Psoas muscle (tissue), 8 donors: ENCODE results near the gene VEGFB. TPM values are rescaled to one million over a fixed set of nuclear protein-coding genes. Genes with fewer than 3 reads are reported as not detected.
A peak's percentile ranks its signal among the peaks of the same experiment; 100 is the strongest.

ENCODE experiments used
- ATAC-seq, 4 donors: fragments of 200-7000 bp; cut with Tn5 transposase; one replicate each; pipeline ENCODE4 v1.9.1; 2020; ENCODE audit warnings: moderate library complexity in 3 of 4, mild to moderate bottlenecking in 2 of 4
- DNase-seq, 2 donors: peaks; one replicate each; pipeline ENCODE4 v3.0.0-alpha.2; 2020
- H3K27ac ChIP-seq: fragments of 200-600 bp; one replicate; pipeline ENCODE4 v1.8.0; 2022
- H3K27me3 ChIP-seq, 3 donors: fragments of 200-600 bp in 1 of 3; one replicate each; pipeline versions ENCODE4 v1.6.1 to v1.8.0; 2013 to 2022; ENCODE audit warnings: low read length in 2 of 3, mild to moderate bottlenecking in 2 of 3, moderate library complexity in 1 of 3; ENCODE audit not compliant: insufficient read depth in 3 of 3
- H3K36me3 ChIP-seq, 2 donors: fragments of 200-600 bp in 1 of 2; one replicate each; pipeline versions ENCODE4 v1.6.1 to v1.8.0; 2013 to 2022; ENCODE audit warnings: low read depth in 1 of 2, mild to moderate bottlenecking in 1 of 2, moderate library complexity in 1 of 2; ENCODE audit not compliant: insufficient read depth in 1 of 2
- H3K4me1 ChIP-seq: fragments of 200-600 bp; one replicate; pipeline ENCODE4 v1.8.0; 2022
- H3K4me3 ChIP-seq: fragments of 200-600 bp; one replicate; pipeline ENCODE4 v1.8.0; 2022; ENCODE audit warnings: mild to moderate bottlenecking
- H3K9me3 ChIP-seq: fragments of 200-600 bp; one replicate; pipeline ENCODE4 v1.8.0; 2022
- CTCF ChIP-seq: fragments of 200-600 bp; IDR thresholded peaks from one replicate; pipeline ENCODE4 v1.8.0; 2022; ENCODE audit warnings: antibody characterized with exemption
- WGBS, 3 donors: extraction: QIAGEN DNeasy Blood & Tissue Kit; methylation state at CpG; one replicate each; pipeline versions ENCODE4 v1.1.6 to v1.1.7; 2013; 5-methylcytosine and 5-hydroxymethylcytosine counted together
- intact Hi-C, 2 donors: fragments of 100-400 bp; cut with DNase I; formaldehyde crosslinking; loops; one replicate each; pipeline versions ENCODE4 v1.11.0 to v1.14.2; 2022
- polyA plus RNA-seq, 3 donors: library from polyadenylated mRNA; stranded (reverse); fragments of 200-250 nt; gene quantifications; one replicate each; pipeline ENCODE4 v1.2.3, GENCODE V29; 2013
- total RNA-seq, 4 donors: library from RNA; stranded (reverse); fragmentation: NEBNext Ultra II Directional in 2 of 4; extraction: Animal tissue kit (Norgen Biotek cat#: 25700) in 2 of 4; gene quantifications; one replicate each; pipeline versions ENCODE4 v1.2.1 to v1.2.4, GENCODE V29; 2021 to 2023
- donor health status: healthy with polysubstance abuse.
- donor health status: DM: no; HTN: no; CAD: no; lungs with moderate emphysema.
- donor health status: Bipolar disorder and iron deficiency.
- donor health status: healthy.
- donor health status: DM: yes; HTN: yes; CAD: no.
- donor health status: DM: no; HTN: no; CAD: no.
- donor health status: DM: no; HTN: no; CAD: no.
- donor health status: DM: yes; HTN: yes; CAD: no.

Gene VEGFB
- total and polyA plus RNA-seq, 7 donors: 77.0 to 125 (median 100.0) TPM

GRCh38 chr11:64225608-64226506 is 8.5 kb upstream of the VEGFB start, which contains the start of the genes NUDT22 and TRPT1:
NUDT22 (plus strand) TSS chr11:64226274; CDS start chr11:64226653, 379 bp downstream.
TRPT1 (minus strand) TSS chr11:64226186; CDS start chr11:64225860, 326 bp downstream.
- WGBS, 3 donors: 1% methylated on average over 48 to 54 of the region's 54 CpGs
- peak; percentile 92 to 96 for DNase-seq
- peaks cover 0 to 23% of the 10 kb centered on the region in 2 donors for H3K36me3 ChIP-seq
- peak within 1 kb of the TSS; percentile 91 for H3K27ac ChIP-seq
- peak; percentile 81 to 88 (median 82) for ATAC-seq
- peaks cover 50% of the 10 kb centered on the region for H3K4me1 ChIP-seq
- peak; percentile 25 for TF ChIP-seq CTCF
- intact Hi-C loops: loop anchor here in 1 of 2 donors (5.0 kb wide), 1 partner anchor 39 kb away; the partner anchor contains the start of gene STIP1
- H3K27me3 ChIP-seq: no peaks in the 10 kb centered on the region
- H3K9me3 ChIP-seq: no peaks in the 10 kb centered on the region
- H3K4me3 ChIP-seq: peak within 1 kb of the TSS; percentile 74

GRCh38 chr11:64226507-64227051 is 7.8 kb upstream of the VEGFB start:
- Histone ChIP-seq H3K27ac (peak overlapping the region; percentile 91), H3K9me3 (no peaks in the 10 kb centered on the region), H3K27me3 (no peaks in the 10 kb centered on the region), H3K4me3 (peak overlapping the region; percentile 74), H3K4me1 (peaks cover 57% of the 10 kb centered on the region), H3K36me3 (peaks cover 0 to 16% of the 10 kb centered on the region in 2 donors)
- WGBS, 3 donors: 6 to 13% (median 9%) methylated on average over 22 to 26 of the region's 26 CpGs
- ATAC-seq (peak; percentile 43 to 59 (median 56)), DNase-seq (peak; percentile 69 to 76)
- intact Hi-C loops: loop anchor here in 1 of 2 donors (5.0 kb wide), 1 partner anchor 39 kb away; the partner anchor contains the start of gene STIP1
- TF ChIP-seq CTCF: no peak

GRCh38 chr11:64227405-64227956 is 6.9 kb upstream of the VEGFB start:
- Histone ChIP-seq H3K4me3 (peak overlapping the region; percentile 74), H3K27ac (peak overlapping the region; percentile 91), H3K9me3 (no peaks in the 10 kb centered on the region), H3K36me3 (peaks cover 0 to 15% of the 10 kb centered on the region in 2 donors), H3K27me3 (no peaks in the 10 kb centered on the region), H3K4me1 (peaks cover 52% of the 10 kb centered on the region)
- no peak for TF ChIP-seq CTCF
- intact Hi-C loops: loop anchor here in 1 of 2 donors (5.0 kb wide), 1 partner anchor 40 kb away; the partner anchor contains the start of gene STIP1
- 55 to 83% (median 72%) methylated on average over 2 to 3 of the region's 3 CpGs for WGBS, 3 donors
- DNase-seq (no peak), ATAC-seq (no peak)

- Histone ChIP-seq H3K36me3 (peaks cover 0 to 6% of the 10 kb centered on the region in 2 donors), H3K27ac (peak overlapping the region; percentile 95), H3K4me3 (peak overlapping the region; percentile 85), H3K4me1 (peaks cover 51% of the 10 kb centered on the region), H3K27me3 (no peaks in the 10 kb centered on the region), H3K9me3 (no peaks in the 10 kb centered on the region)
- ATAC-seq (no peak), DNase-seq (no peak)
- TF ChIP-seq CTCF: no peak
- 84 to 86% (median 84%) methylated on average over 12 of the region's 12 CpGs for WGBS, 3 donors
- intact Hi-C loops: loop anchor here in 1 of 2 donors (5.0 kb wide), 1 partner anchor 42 kb away; the partner anchor contains the start of gene STIP1
These were observed 5.2 kb upstream of the VEGFB start for GRCh38 chr11:64229090-64229743.
